K562 (cell line): Measurements from ENCODE around the gene MRM2. TPM values are rescaled to one million over a fixed set of nuclear protein-coding genes. Genes with fewer than 3 reads are reported as not detected.

Experiments used
- ATAC-seq: fragments of 200-7000 bp; cut with Tn5 transposase; 3 replicates; pipeline ENCODE4 v1.9.1; 2020; ENCODE audit warnings: moderate library complexity
- BruUV-seq: library from RNA; stranded (reverse); fragments of 400-500 nt; replicated peaks from 2 replicates; lab custom pipeline; 2021; lab: Mats Ljungman, UMichigan
- CTCF ChIA-PET: fragments of 300-600 bp; formaldehyde crosslinking; extraction: SDS; loops from one replicate; lab custom pipeline; 2021; ENCODE audit warnings: low intra/inter-chr PET ratio; lab: Yijun Ruan, JAX
- POLR2A ChIA-PET: fragments of 300-600, 350-650 bp; sonication (Branson Sonifier 250); formaldehyde crosslinking; extraction: SDS; loops from one replicate; lab custom pipeline; 2021; ENCODE audit warnings: antibody characterized with exemption, inconsistent platforms; lab: Yijun Ruan, JAX
- DNase-seq, 4 experiments: peaks; one replicate each; pipeline versions ENCODE4 v3.0.0 to v3.0.0-alpha.2; 2011 to 2018; ENCODE audit warnings: low spot score in 3 of 4, mixed read lengths in 3 of 4; ENCODE audit errors: extremely low read depth in 1 of 4
- FAIRE-seq: peaks from 2 replicates; lab custom pipeline; 2011; peaks lifted over from hg19 to GRCh38; lab: Jason Lieb, UNC
- H2AFZ ChIP-seq: 2 replicates; pipeline ENCODE4 v1.6.0; 2011; ENCODE audit warnings: low read depth, low read length, control low read depth, inconsistent platforms
- H3K27ac ChIP-seq: fragments of 200-600 bp; 3 replicates; pipeline ENCODE4 v1.8.0; 2011; ENCODE audit warnings: low read depth, mild to moderate bottlenecking, control low read depth, inconsistent platforms, low read length, moderate library complexity, mixed read lengths; ENCODE audit errors: extremely low read depth
- H3K27me3 ChIP-seq, 2 experiments: fragments of 300-600 bp in 1 of 2; 2 replicates in 1 of 2; 3 replicates in 1 of 2; pipeline versions ENCODE4 v1.6.0 to v1.8.0; 2011; ENCODE audit warnings: inconsistent platforms in 2 of 2, low read length in 2 of 2, mild to moderate bottlenecking in 1 of 2, mixed read lengths in 1 of 2, moderate library complexity in 1 of 2; ENCODE audit not compliant: control insufficient read depth in 2 of 2, insufficient read depth in 2 of 2
- H3K36me3 ChIP-seq: fragments of 300-600 bp; 3 replicates; pipeline ENCODE4 v1.8.0; 2011; ENCODE audit warnings: mild to moderate bottlenecking, low read length, inconsistent platforms; ENCODE audit not compliant: control insufficient read depth, insufficient read depth
- H3K4me1 ChIP-seq, 2 experiments: fragments of 200-600 bp in 1 of 2; replicated peaks in 1 of 2; 2 replicates in 1 of 2; 3 replicates in 1 of 2; pipeline versions ENCODE4 v1.5.1 to v1.8.0; 2011; ENCODE audit warnings: inconsistent platforms in 2 of 2, low read length in 2 of 2, mild to moderate bottlenecking in 1 of 2, mixed read lengths in 1 of 2, moderate library complexity in 1 of 2; ENCODE audit not compliant: control insufficient read depth in 2 of 2, insufficient read depth in 2 of 2
- H3K4me2 ChIP-seq: 2 replicates; pipeline ENCODE4 v1.6.1; 2011; ENCODE audit warnings: low read length, control low read depth, inconsistent platforms, mixed read lengths; ENCODE audit not compliant: insufficient read depth
- H3K4me3 ChIP-seq: fragments of 200-600 bp; sonication (generic), shearing (Covaris generic); 2 replicates; pipeline ENCODE4 v1.5.1; 2016; ENCODE audit warnings: control low read depth, inconsistent platforms
- H3K79me2 ChIP-seq: fragments of 200-600 bp; 3 replicates; pipeline ENCODE4 v1.8.0; 2011; ENCODE audit warnings: low read length, inconsistent platforms; ENCODE audit not compliant: control insufficient read depth, insufficient read depth
- H3K9ac ChIP-seq, 2 experiments: 2 replicates each; pipeline versions ENCODE4 v1.6.0 to v1.6.1; 2011; ENCODE audit warnings: low read depth in 2 of 2, low read length in 2 of 2, control low read depth in 1 of 2, inconsistent platforms in 1 of 2, mild to moderate bottlenecking in 1 of 2, mixed read lengths in 1 of 2; ENCODE audit not compliant: insufficient read depth in 1 of 2
- H3K9me1 ChIP-seq: one replicate; pipeline ENCODE4 v1.6.0; 2011; ENCODE audit warnings: inconsistent platforms, mild to moderate bottlenecking, low read length, moderate library complexity; ENCODE audit not compliant: control insufficient read depth, insufficient read depth
- H3K9me3 ChIP-seq: replicated peaks from 2 replicates; pipeline ENCODE4 v1.5.1; 2011; ENCODE audit warnings: low read depth, low read length, inconsistent platforms; ENCODE audit not compliant: control insufficient read depth, insufficient read depth
- H4K20me1 ChIP-seq: replicated peaks from 2 replicates; pipeline ENCODE4 v1.6.1; 2011; ENCODE audit warnings: low read length, inconsistent platforms, mixed read lengths; ENCODE audit not compliant: control insufficient read depth, insufficient read depth
- ARID2 ChIP-seq: fragments of 450-650 bp; IDR thresholded peaks from 2 replicates; pipeline ENCODE4 v1.6.1; 2017; ENCODE audit warnings: antibody characterized with exemption, mild to moderate bottlenecking
- BMI1 ChIP-seq: fragments of 150-350 bp; IDR thresholded peaks from 2 replicates; pipeline ENCODE4 v1.6.1; 2014; ENCODE audit warnings: low read length
- EZH2 ChIP-seq: IDR thresholded peaks from 2 replicates; pipeline ENCODE4 v1.6.1; 2012; ENCODE audit warnings: low read depth, mild to moderate bottlenecking, inconsistent platforms, low read length, borderline replicate concordance
- HNRNPK ChIP-seq: fragments of 200-400 bp; formaldehyde crosslinking; IDR thresholded peaks from one replicate; pipeline ENCODE4 v1.6.1; 2018; ENCODE audit warnings: mild to moderate bottlenecking, low read depth, low read length; ENCODE audit not compliant: poor library complexity, severe bottlenecking
- IFI16 ChIP-seq: fragments of 250-450 bp; sonication (Bioruptor Pico); IDR thresholded peaks from 2 replicates; pipeline ENCODE4 v2.1.2; 2022; ENCODE audit warnings: mild to moderate bottlenecking, inconsistent platforms
- KAT2B ChIP-seq: IDR thresholded peaks from one replicate; pipeline ENCODE4 v1.6.1; 2012; ENCODE audit warnings: low read depth, mild to moderate bottlenecking, control low read depth, inconsistent platforms, low read length, moderate library complexity
- MCM2 ChIP-seq: fragments of 450-650 bp; IDR thresholded peaks from 2 replicates; pipeline ENCODE4 v1.6.1; 2017; ENCODE audit warnings: low read depth, mild to moderate bottlenecking
- MTF1 ChIP-seq: fragments of 250-450 bp; sonication (Bioruptor Pico); IDR thresholded peaks from 2 replicates; pipeline ENCODE4 v1.9.0; 2021; ENCODE audit warnings: moderate library complexity, mild to moderate bottlenecking, inconsistent platforms, borderline replicate concordance
- POLR3G ChIP-seq: IDR thresholded peaks from 2 replicates; pipeline ENCODE4 v1.6.1; 2011; ENCODE audit not compliant: insufficient read length, insufficient replicate concordance; ENCODE audit errors: extremely low read depth
- SIN3A ChIP-seq, 2 experiments: fragments of 150-350 bp in 1 of 2; IDR thresholded peaks; 2 replicates each; pipeline ENCODE4 v1.6.1; 2011 to 2016; ENCODE audit warnings: borderline replicate concordance in 2 of 2, low read depth in 2 of 2, low read length in 2 of 2, mild to moderate bottlenecking in 2 of 2, moderate library complexity in 2 of 2; ENCODE audit not compliant: control insufficient read depth in 1 of 2
- YY1 ChIP-seq, 3 experiments: IDR thresholded peaks; 2 replicates each; pipeline ENCODE4 v1.6.1; 2011; ENCODE audit warnings: low read length in 2 of 3, mild to moderate bottlenecking in 2 of 3, moderate library complexity in 2 of 3, borderline replicate concordance in 1 of 3, control low read depth in 1 of 3, low read depth in 1 of 3; ENCODE audit not compliant: insufficient read depth in 3 of 3, insufficient replicate concordance in 2 of 3, control insufficient read depth in 1 of 3, insufficient read length in 1 of 3; ENCODE audit errors: extremely low read depth in 1 of 3
- ZNF316 ChIP-seq: fragments of 450-650 bp; IDR thresholded peaks from 2 replicates; pipeline ENCODE4 v1.6.1; 2016
- ZNF354B ChIP-seq: fragments of 250-450 bp; sonication (Bioruptor Pico); IDR thresholded peaks from 2 replicates; pipeline ENCODE4 v1.4.0; 2020
- WGBS: fragments of 100-300 bp; shearing (Covaris generic); methylation state at CpG from one replicate; pipeline ENCODE4 v1.1.6; 2016; ENCODE audit warnings: low coverage, mixed read lengths; ENCODE audit not compliant: insufficient coverage; ENCODE audit errors: missing lambda C conversion rate; 5-methylcytosine and 5-hydroxymethylcytosine counted together
- in situ Hi-C: fragments of 300-500 bp; cut with MboI; formaldehyde crosslinking; loops from 4 replicates; pipeline ENCODE4 v1.15.0; 2018; ENCODE audit warnings: inconsistent platforms, mixed read lengths
- intact Hi-C: fragments of 100-400 bp; cut with micrococcal nuclease; formaldehyde crosslinking; loops from 2 replicates; pipeline ENCODE4 v1.14.2; 2022
- polyA plus RNA-seq, 8 experiments: library from polyadenylated mRNA; depleted of rRNA in 4 of 8; stranded (reverse) in 5 of 8; unstranded in 3 of 8; fragments of >200 nt; fragmentation: Nextera tagmentation in 2 of 8; fragmentation: Illumina TruSeq in 1 of 8; extraction: Ambion mirVana in 2 of 8; extraction: Trizol in 1 of 8; gene quantifications; 2 replicates each; pipeline versions ENCODE4 v1.2.1 to v1.2.3, GENCODE V29; 2011 to 2014; ENCODE audit warnings: inconsistent platforms in 1 of 8, missing spikeins in 1 of 8
- total RNA-seq, 7 experiments: library from RNA; depleted of rRNA in 6 of 7; stranded (reverse); fragments of >200 nt in 6 of 7; fragmentation: Illumina TruSeq in 2 of 7; extraction: Trizol in 2 of 7; gene quantifications; 2 replicates each; pipeline versions ENCODE4 v1.2.1 to v1.2.3, GENCODE V29; 2011 to 2021; ENCODE audit warnings: low replicate concordance in 1 of 7
- TF ChIP-seq, protein P1 (sequence below): fragments of 450-650 bp; formaldehyde crosslinking; IDR thresholded peaks from 2 replicates; pipeline ENCODE4 v1.4.0; 2020; ENCODE audit warnings: mild to moderate bottlenecking
- TF ChIP-seq, protein P2 (sequence below): sonication (generic); formaldehyde crosslinking; IDR thresholded peaks from 2 replicates; pipeline ENCODE4 v1.8.0; 2022; ENCODE audit warnings: missing genetic modification reagents, mild to moderate bottlenecking, borderline replicate concordance
- TF ChIP-seq, protein P3 (sequence below): sonication (generic); formaldehyde crosslinking; IDR thresholded peaks from 2 replicates; pipeline ENCODE4 v1.8.1; 2023; ENCODE audit warnings: mild to moderate bottlenecking, missing genetic modification reagents

The MRM2 gene
- total and polyA plus RNA-seq, 9 of the 15 experiments (the other 6 are each of a cell fraction or from before 2014, with no cell fraction given): 32.4 to 116 (median 50.5) TPM

DNA sequence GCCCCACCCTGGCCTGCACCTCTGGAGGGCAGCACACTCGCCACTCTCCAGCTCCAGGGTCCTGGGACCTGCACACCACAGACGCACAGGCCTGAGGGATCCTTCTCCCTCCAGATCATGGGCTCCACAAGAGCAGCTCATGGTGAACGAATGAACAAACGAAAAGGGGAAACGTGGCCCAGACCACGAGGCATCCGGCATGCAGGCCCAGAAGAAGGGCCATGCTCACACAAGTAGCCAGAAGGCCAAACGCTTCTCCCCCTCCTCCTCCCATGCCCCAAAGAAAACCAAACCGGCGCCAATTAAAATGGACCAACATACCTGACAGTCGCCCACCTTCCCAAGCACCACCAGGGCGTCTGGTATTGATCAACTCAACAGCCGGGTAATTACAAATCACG is 39.6 kb downstream of the MRM2 start:
- WGBS: 95% methylated on average over 10 of the region's 14 CpGs
- in situ Hi-C loops: loop anchor here (10.0 kb wide), 1 partner anchor 618 kb away; no protein-coding TSS in a partner anchor
- TF ChIP-seq ARID2: no peak
- no peak for TF ChIP-seq POLR3G
- no peak for TF ChIP-seq YY1 (IDR thresholded peaks at IDR 0.05; ENCODE audit: borderline replicate concordance in 1 of 3, control insufficient read depth in 1 of 3, extremely low read depth in 1 of 3, insufficient read depth in 3 of 3, insufficient read length in 1 of 3, insufficient replicate concordance in 2 of 3, low read depth in 1 of 3, low read length in 2 of 3)
- TF ChIP-seq, protein P1, sequence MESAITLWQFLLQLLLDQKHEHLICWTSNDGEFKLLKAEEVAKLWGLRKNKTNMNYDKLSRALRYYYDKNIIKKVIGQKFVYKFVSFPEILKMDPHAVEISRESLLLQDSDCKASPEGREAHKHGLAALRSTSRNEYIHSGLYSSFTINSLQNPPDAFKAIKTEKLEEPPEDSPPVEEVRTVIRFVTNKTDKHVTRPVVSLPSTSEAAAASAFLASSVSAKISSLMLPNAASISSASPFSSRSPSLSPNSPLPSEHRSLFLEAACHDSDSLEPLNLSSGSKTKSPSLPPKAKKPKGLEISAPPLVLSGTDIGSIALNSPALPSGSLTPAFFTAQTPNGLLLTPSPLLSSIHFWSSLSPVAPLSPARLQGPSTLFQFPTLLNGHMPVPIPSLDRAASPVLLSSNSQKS (CRISPR knock-in tag): no peak
- TF ChIP-seq HNRNPK: no peak
- no peak for TF ChIP-seq BMI1
- TF ChIP-seq, protein P2, sequence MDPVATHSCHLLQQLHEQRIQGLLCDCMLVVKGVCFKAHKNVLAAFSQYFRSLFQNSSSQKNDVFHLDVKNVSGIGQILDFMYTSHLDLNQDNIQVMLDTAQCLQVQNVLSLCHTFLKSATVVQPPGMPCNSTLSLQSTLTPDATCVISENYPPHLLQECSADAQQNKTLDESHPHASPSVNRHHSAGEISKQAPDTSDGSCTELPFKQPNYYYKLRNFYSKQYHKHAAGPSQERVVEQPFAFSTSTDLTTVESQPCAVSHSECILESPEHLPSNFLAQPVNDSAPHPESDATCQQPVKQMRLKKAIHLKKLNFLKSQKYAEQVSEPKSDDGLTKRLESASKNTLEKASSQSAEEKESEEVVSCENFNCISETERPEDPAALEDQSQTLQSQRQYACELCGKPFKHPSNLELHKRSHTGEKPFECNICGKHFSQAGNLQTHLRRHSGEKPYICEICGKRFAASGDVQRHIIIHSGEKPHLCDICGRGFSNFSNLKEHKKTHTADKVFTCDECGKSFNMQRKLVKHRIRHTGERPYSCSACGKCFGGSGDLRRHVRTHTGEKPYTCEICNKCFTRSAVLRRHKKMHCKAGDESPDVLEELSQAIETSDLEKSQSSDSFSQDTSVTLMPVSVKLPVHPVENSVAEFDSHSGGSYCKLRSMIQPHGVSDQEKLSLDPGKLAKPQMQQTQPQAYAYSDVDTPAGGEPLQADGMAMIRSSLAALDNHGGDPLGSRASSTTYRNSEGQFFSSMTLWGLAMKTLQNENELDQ (CRISPR knock-in tag): no peak
- TF ChIP-seq MCM2: no peak
- no peak for TF ChIP-seq EZH2
- no peak for TF ChIP-seq KAT2B
- no peak for TF ChIP-seq SIN3A (IDR thresholded peaks at IDR 0.05; ENCODE audit: borderline replicate concordance in 2 of 2, control insufficient read depth in 1 of 2, low read depth in 2 of 2, low read length in 2 of 2)
- TF ChIP-seq ZNF316: no peak
- TF ChIP-seq, protein P3, sequence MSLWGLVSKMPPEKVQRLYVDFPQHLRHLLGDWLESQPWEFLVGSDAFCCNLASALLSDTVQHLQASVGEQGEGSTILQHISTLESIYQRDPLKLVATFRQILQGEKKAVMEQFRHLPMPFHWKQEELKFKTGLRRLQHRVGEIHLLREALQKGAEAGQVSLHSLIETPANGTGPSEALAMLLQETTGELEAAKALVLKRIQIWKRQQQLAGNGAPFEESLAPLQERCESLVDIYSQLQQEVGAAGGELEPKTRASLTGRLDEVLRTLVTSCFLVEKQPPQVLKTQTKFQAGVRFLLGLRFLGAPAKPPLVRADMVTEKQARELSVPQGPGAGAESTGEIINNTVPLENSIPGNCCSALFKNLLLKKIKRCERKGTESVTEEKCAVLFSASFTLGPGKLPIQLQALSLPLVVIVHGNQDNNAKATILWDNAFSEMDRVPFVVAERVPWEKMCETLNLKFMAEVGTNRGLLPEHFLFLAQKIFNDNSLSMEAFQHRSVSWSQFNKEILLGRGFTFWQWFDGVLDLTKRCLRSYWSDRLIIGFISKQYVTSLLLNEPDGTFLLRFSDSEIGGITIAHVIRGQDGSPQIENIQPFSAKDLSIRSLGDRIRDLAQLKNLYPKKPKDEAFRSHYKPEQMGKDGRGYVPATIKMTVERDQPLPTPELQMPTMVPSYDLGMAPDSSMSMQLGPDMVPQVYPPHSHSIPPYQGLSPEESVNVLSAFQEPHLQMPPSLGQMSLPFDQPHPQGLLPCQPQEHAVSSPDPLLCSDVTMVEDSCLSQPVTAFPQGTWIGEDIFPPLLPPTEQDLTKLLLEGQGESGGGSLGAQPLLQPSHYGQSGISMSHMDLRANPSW (CRISPR knock-in tag): no peak
- no peak for TF ChIP-seq MTF1 (CRISPR knock-in tag)
- TF ChIP-seq ZNF354B (CRISPR knock-in tag): no peak
- TF ChIP-seq IFI16: no peak

More for the DNA sequence above, 39.6 kb downstream of the MRM2 start:
- Histone ChIP-seq H3K27ac (no peak overlapping the region), H3K9me1 (no peaks in the 10 kb centered on the region), H3K9me3 (no peaks in the 10 kb centered on the region), H3K27me3 (no peaks in the 10 kb centered on the region), H3K79me2 (no peaks in the 10 kb centered on the region), H3K9ac (peak overlapping the region in 1 of 2 experiments; percentile 4; a peak in 1 of 4 replicates), H3K4me2 (no peak overlapping the region), H2AFZ (no peak overlapping the region), H4K20me1 (0 out of 2 replicates have a peak, but pooled peaks cover 3% of the 10 kb centered on the region), H3K36me3 (peaks cover 56% of the 10 kb centered on the region; the same call in 1 of the 3 replicates), H3K4me1 (peaks cover 0 to 15% of the 10 kb centered on the region in 2 experiments; a peak in 1 of 5 replicates), H3K4me3 (no peak overlapping the region)
- POLR2A ChIA-PET: interaction anchor here (0.7 to 1.3 kb wide), 3 partner anchors 21 to 52 kb away, joined by 3 read pairs; no protein-coding TSS in a partner anchor
- no TSS peak for BruUV-seq
- FAIRE-seq: no peak
- ATAC-seq: no peak
- intact Hi-C loops: loop anchor here (10.0 kb wide), 1 partner anchor 628 kb away; the partner anchor contains the start of gene PSMG3
- CTCF ChIA-PET: no interaction called here
- DNase-seq: no peak
